ENCODE data around the gene GLI2. TPM values are rescaled to one million over a fixed set of nuclear protein-coding genes. Genes with fewer than 3 reads are reported as not detected.

Gene GLI2
- total and polyA plus RNA-seq, 2 experiments from 2014 or later: 2.0 to 13.8 TPM

- H3K36me3 ChIP-seq: no peaks in the 10 kb centered on the region
- H3K4me3 ChIP-seq: no peak overlapping the region
- H3K27me3 ChIP-seq: no peaks in the 10 kb centered on the region
- peaks cover 14% of the 10 kb centered on the region for H3K4me1 ChIP-seq (ENCODE audit: low read depth)
- H3K27ac ChIP-seq: no peak overlapping the region
- TF ChIP-seq CTCF (IDR thresholded peaks at IDR 0.05; ENCODE audit: low read depth, low read length): no peak
- no peaks in the 10 kb centered on the region for H3K9me3 ChIP-seq (ENCODE audit: low read depth)
- no peak for DNase-seq (ENCODE audit: low read depth in 1 of 2, low spot score in 1 of 2)
Observed at GRCh38 chr2:120777170-120777751, 41.6 kb downstream of the GLI2 start.

- no peak overlapping the region for H3K4me3 ChIP-seq
- no peaks in the 10 kb centered on the region for H3K27me3 ChIP-seq
- no peak for DNase-seq (ENCODE audit: low read depth in 1 of 2, low spot score in 1 of 2)
- H3K36me3 ChIP-seq: no peaks in the 10 kb centered on the region
- no peak overlapping the region for H3K27ac ChIP-seq
- H3K4me1 ChIP-seq (ENCODE audit: low read depth): peaks cover 10% of the 10 kb centered on the region
- no peak for TF ChIP-seq CTCF (IDR thresholded peaks at IDR 0.05; ENCODE audit: low read depth, low read length)
- H3K9me3 ChIP-seq (ENCODE audit: low read depth): no peaks in the 10 kb centered on the region
Observed at GRCh38 chr2:120777787-120778186, 42.1 kb downstream of the GLI2 start.

GRCh38 chr2:120778244-120778643 lies 42.6 kb downstream of the GLI2 start:
- H3K27ac ChIP-seq: no peak overlapping the region
- peaks cover 8% of the 10 kb centered on the region for H3K4me1 ChIP-seq (ENCODE audit: low read depth)
- DNase-seq (ENCODE audit: low read depth in 1 of 2, low spot score in 1 of 2): peak in 1 of 2 donors; percentile 25
- no peak overlapping the region for H3K4me3 ChIP-seq
- no peaks in the 10 kb centered on the region for H3K27me3 ChIP-seq
- no peak for TF ChIP-seq CTCF (IDR thresholded peaks at IDR 0.05; ENCODE audit: low read depth, low read length)
- no peaks in the 10 kb centered on the region for H3K9me3 ChIP-seq (ENCODE audit: low read depth)
- H3K36me3 ChIP-seq: no peaks in the 10 kb centered on the region

GRCh38 chr2:120779781-120780283 lies 44.2 kb downstream of the GLI2 start:
- Histone ChIP-seq H3K4me1 (ENCODE audit: low read depth) (peaks cover 8% of the 10 kb centered on the region), H3K4me3 (no peak overlapping the region), H3K9me3 (ENCODE audit: low read depth) (no peaks in the 10 kb centered on the region), H3K27me3 (no peaks in the 10 kb centered on the region), H3K27ac (no peak overlapping the region), H3K36me3 (no peaks in the 10 kb centered on the region)
- DNase-seq (ENCODE audit: low read depth in 1 of 2, low spot score in 1 of 2): peak; percentile 42 to 67
- peak; percentile 42 for TF ChIP-seq CTCF (IDR thresholded peaks at IDR 0.05; ENCODE audit: low read depth, low read length)

- Histone ChIP-seq H3K4me3 (no peak overlapping the region), H3K9me3 (ENCODE audit: low read depth) (no peaks in the 10 kb centered on the region), H3K27ac (no peak overlapping the region), H3K27me3 (no peaks in the 10 kb centered on the region), H3K4me1 (ENCODE audit: low read depth) (peaks cover 8% of the 10 kb centered on the region), H3K36me3 (no peaks in the 10 kb centered on the region)
- DNase-seq (ENCODE audit: low read depth in 1 of 2, low spot score in 1 of 2): no peak
- TF ChIP-seq CTCF (IDR thresholded peaks at IDR 0.05; ENCODE audit: low read depth, low read length): no peak
Observed at GRCh38 chr2:120780402-120780801, 44.7 kb downstream of the GLI2 start.

All from cardiac muscle cell (in vitro differentiated cells and primary cell).